Stimulated activated naive B cell treated with anti-CD40 and anti-IgM and Interleukin-4, amounts not matched to agents 10 μg/mL and 1 μg/mL and 100 μg/mL, for 72 hours (primary cell): Measurements from ENCODE around the gene MDFI.

Experiments used
- ATAC-seq, 2 donors: fragments of 150-1000 bp; cut with Tn5 transposase; replicated peaks; 2 replicates each; pipeline ENCODE4 v1.10.0; 2021; ENCODE audit warnings: moderate library complexity in 1 of 2
- DNase-seq: peaks from one replicate; pipeline ENCODE4 v3.0.0; 2021
- H3K27ac Mint-ChIP-seq: one replicate; pipeline ENCODE4 v1.8.0; 2022; ENCODE audit warnings: mild to moderate bottlenecking, mixed read lengths
- H3K27me3 Mint-ChIP-seq, 2 donors: one replicate each; pipeline ENCODE4 v1.8.0; 2022; ENCODE audit warnings: mixed read lengths in 2 of 2
- H3K36me3 Mint-ChIP-seq, 2 donors: one replicate each; pipeline ENCODE4 v1.8.0; 2022; ENCODE audit warnings: mixed read lengths in 2 of 2, mild to moderate bottlenecking in 1 of 2
- H3K4me1 Mint-ChIP-seq, 2 donors: one replicate each; pipeline ENCODE4 v1.8.0; 2022; ENCODE audit warnings: mixed read lengths in 2 of 2, mild to moderate bottlenecking in 1 of 2
- H3K4me3 Mint-ChIP-seq, 2 donors: one replicate each; pipeline ENCODE4 v1.8.0; 2022; ENCODE audit warnings: mild to moderate bottlenecking in 2 of 2, mixed read lengths in 2 of 2, moderate library complexity in 1 of 2
- H3K9me3 Mint-ChIP-seq, 2 donors: one replicate each; pipeline ENCODE4 v1.8.0; 2022; ENCODE audit warnings: mixed read lengths in 2 of 2, mild to moderate bottlenecking in 1 of 2

Gene MDFI

DNA sequence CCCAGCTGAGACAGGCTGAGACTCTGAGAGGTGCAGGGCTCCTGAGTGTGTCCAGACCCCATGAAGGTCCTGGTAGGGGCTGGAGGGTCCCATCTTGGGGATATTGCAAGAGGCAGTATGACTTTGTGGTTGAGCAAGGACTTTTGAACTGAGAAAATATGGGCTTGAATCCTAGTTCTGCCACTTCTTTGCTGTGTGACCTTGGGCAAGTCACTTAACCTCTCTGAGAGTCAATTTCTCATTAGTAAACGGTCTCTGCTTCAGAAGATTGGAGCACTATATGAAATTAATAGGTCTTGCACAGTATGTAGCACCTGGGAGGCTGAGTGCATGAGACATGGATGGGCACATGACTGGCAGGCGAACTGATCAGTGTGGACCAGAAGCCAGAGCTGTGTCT is 54.5 kb downstream of the MDFI start:
- Mint-ChIP-seq H3K4me1 (peaks cover 36 to 77% of the 10 kb centered on the region in 2 donors), H3K36me3 (peaks cover 51% of the 10 kb centered on the region in 2 donors), H3K27ac (peak overlapping the region; percentile 75), H3K27me3 (no peaks in the 10 kb centered on the region), H3K9me3 (no peaks in the 10 kb centered on the region), H3K4me3 (no peak overlapping the region)
- DNase-seq: no peak
- no peak for ATAC-seq

DNA sequence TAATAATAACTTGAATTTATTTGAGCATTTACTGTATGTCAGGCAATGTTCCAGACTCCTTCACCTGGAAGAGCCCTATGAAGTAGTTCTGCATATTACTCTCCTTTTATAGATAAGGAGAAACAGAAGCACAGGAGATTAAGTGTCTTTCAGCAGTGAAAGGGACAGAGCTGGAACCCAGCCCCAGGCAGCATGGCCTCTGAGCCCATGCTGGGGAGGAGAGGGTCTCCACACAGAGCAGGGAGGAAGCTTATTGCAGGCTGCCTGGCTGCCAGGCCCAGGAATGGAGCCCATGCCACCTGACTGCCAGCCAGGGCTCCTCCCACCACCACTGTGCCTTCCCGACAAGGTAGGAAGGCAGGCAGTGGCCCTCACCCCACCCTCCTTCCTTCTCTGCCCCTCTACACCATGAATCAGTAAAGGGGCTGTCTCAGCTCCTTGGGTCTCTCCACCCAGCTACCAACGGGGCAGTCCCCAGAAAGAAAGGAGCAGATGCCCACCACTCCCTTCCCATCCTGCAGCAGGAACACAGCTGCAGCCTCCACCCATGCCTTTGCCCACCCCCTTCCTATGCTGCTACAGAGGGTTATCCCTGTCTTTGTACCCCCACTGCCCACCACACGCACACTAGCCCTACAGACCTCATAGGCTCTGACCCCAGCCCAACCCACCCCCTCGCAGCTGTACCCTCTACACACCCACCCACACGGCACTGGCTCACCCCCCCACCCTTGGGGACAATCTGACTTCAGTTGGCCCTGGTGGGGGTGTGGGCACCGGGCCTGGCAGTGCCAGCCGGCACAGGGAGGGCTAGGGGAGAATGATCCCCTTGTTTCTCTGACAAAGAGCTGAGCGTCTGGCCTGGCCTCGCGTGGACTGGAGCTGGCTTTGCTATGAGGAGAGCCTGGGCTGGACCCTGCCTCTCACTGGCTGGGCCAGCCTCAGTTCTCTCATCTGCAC is 55.3 kb downstream of the MDFI start:
- Mint-ChIP-seq H3K4me3 (no peak overlapping the region), H3K27me3 (no peaks in the 10 kb centered on the region), H3K4me1 (peaks cover 39 to 84% of the 10 kb centered on the region in 2 donors), H3K9me3 (no peaks in the 10 kb centered on the region), H3K36me3 (peaks cover 49 to 50% of the 10 kb centered on the region in 2 donors), H3K27ac (peak overlapping the region; percentile 93)
- no peak for ATAC-seq
- DNase-seq: no peak

DNA sequence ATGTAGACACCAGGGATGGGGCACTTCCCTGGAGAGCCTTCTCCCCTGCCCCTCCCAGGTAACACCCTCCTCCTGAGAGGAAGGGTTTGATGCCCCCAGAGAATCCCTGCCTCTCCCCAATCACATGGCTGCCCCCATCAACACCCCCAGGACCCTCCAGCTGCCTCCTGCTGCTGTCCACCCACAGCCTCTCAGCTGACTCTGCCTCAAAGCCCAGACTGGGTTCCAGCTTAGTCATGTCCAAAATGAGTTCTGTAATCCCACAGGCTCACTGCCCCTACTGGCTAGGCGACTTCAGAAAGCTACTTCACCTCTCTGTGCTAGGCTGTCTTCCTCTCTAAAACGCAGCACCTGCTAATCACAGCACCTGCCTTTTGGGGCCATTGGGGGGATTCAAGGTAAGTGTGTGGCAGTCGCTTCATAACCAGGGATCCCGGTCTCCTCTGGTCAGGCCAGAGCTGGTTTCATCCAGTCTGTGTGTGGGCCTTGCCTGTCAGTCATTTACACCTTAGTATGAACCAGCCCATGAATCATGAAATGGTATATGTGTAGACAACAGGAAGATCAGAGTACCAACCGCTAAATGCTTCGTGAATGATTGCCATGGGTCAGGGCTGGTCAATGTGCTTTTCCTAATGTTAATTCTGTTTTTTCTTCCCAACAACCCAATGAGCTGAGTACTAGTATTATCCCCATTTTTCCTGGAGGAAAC is 56.7 kb downstream of the MDFI start:
- peaks cover 46 to 50% of the 10 kb centered on the region in 2 donors for H3K36me3 Mint-ChIP-seq

DNA sequence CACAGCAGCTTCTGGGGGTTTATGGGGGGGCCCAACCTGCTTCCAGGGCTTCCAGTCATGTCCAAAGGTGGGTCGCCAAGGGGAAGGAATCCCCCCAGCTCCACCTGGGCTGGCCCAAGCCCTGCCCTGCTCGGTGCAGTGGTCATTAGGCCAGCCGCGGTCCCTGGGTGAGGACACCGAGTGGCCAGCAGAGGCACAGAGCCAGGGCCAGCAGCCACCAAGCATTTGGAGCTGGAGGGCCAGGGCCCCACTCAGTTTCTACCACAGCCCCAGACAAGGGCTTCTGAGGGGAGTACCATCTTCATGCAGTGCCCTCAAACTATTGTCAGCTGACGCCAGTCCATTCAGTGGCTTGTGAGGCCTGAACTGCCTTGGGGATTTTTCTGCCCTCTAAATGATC is 57.6 kb downstream of the MDFI start:
- no peak for ATAC-seq
- Mint-ChIP-seq H3K4me3 (no peak overlapping the region), H3K27me3 (no peaks in the 10 kb centered on the region), H3K36me3 (peaks cover 38 to 46% of the 10 kb centered on the region in 2 donors), H3K4me1 (peaks cover 40 to 86% of the 10 kb centered on the region in 2 donors), H3K27ac (peak overlapping the region; percentile 93), H3K9me3 (no peaks in the 10 kb centered on the region)
- no peak for DNase-seq

More for the DNA sequence above, 56.7 kb downstream of the MDFI start:
- H3K4me1 Mint-ChIP-seq: peaks cover 43 to 86% of the 10 kb centered on the region in 2 donors
- H3K27me3 Mint-ChIP-seq: no peaks in the 10 kb centered on the region
- no peak for DNase-seq
- H3K4me3 Mint-ChIP-seq: peak overlapping the region in 1 of 2 donors; percentile 36
- peak; percentile 19 to 25 for ATAC-seq
- H3K9me3 Mint-ChIP-seq: no peaks in the 10 kb centered on the region
- peak overlapping the region; percentile 93 for H3K27ac Mint-ChIP-seq

DNA sequence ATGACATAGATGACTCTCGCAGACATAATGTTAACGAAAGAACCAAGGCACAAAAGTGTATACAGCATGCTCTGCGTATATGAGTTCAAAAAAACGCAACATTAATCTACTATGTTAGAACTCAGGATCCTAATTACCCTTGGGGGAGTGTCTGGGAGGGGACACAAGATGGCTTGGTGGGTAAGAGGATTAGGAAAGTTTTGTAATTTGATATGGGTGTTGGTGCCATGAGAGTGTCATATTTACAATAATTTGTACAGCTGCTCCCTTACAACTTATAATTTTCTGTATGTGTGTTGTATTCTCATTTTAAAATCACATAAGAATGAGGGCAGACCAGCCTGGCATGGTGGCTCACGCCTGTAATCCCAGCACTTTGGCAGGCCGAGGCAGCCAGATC is 58.5 kb downstream of the MDFI start:
- H3K36me3 Mint-ChIP-seq: peaks cover 37 to 46% of the 10 kb centered on the region in 2 donors
- DNase-seq: no peak

DNA sequence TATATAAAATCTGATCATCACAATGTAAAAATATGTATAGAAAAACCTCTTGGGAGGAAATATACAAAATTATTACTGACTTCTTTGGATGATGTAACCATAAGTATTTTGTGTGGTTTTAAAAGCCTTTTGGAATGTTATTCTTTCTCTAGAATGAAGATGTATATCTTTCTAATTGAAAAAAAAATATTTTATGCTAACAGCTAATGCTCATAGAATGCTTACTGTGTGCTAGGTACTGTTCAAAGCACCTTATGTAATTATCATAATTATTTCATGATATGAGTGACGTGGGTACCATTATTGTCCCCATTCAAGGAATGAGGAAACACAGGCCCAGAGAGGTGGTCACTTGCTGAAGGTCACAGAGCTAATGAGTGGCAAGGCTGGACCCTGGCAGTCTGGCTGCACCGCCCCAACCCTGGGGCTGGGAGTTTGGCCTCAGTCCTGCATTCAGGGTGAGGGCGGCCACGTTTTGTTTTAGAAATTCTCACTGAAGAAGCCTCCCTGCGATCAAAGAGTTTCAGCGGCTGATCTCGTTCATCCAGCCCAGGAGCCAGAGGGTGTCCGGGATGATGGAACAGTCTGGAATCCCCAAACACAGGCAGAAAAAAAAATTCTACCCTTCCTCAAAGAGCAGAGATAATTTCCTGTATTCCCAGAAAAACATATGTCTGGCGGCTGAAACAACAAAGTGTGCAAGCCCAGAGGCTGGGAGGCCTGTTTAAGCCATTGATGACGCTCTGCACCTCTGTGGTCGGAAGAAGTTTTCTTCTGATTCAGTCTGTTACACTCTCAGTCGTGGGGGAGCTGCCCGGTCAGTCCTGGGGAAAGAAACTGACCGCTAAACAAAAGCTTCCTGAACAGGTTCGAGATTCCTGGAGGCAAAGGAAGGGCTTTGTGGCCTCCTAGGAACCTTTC is 59.9 kb downstream of the MDFI start:
- Mint-ChIP-seq H3K9me3 (no peaks in the 10 kb centered on the region), H3K4me3 (peak overlapping the region in 1 of 2 donors; percentile 5), H3K27ac (peak overlapping the region; percentile 91), H3K27me3 (no peaks in the 10 kb centered on the region), H3K36me3 (peaks cover 37 to 42% of the 10 kb centered on the region in 2 donors), H3K4me1 (peaks cover 48 to 94% of the 10 kb centered on the region in 2 donors)
- DNase-seq (no peak), ATAC-seq (no peak)

More for the DNA sequence above, 58.5 kb downstream of the MDFI start:
- peaks cover 42 to 89% of the 10 kb centered on the region in 2 donors for H3K4me1 Mint-ChIP-seq
- H3K4me3 Mint-ChIP-seq: no peak overlapping the region
- no peak for ATAC-seq
- H3K27ac Mint-ChIP-seq: peak overlapping the region; percentile 25
- no peaks in the 10 kb centered on the region for H3K27me3 Mint-ChIP-seq
- H3K9me3 Mint-ChIP-seq: no peaks in the 10 kb centered on the region

DNA sequence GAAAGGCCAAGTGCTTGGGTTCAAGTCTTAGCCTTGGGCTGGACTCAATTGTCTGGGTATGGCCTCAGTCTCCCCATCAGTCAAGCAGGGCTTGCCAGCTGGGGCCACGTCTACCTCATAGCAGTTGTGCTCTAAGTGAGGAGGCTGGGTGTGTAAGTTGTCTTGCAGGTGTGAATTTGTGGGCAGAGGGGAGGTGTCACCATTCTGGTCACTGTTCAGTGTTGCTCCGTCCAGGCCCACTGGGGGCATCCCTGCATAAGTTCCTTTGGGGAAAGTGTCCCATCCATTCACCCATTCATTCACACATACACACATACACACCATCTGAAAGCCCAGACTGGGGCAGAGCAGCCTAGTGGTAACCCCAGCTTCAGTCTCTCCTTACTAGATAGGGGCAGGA is 60.8 kb downstream of the MDFI start:
- H3K4me3 Mint-ChIP-seq: no peak overlapping the region
- peaks cover 49 to 94% of the 10 kb centered on the region in 2 donors for H3K4me1 Mint-ChIP-seq
- ATAC-seq: no peak
- no peaks in the 10 kb centered on the region for H3K27me3 Mint-ChIP-seq
- peaks cover 43 to 51% of the 10 kb centered on the region in 2 donors for H3K36me3 Mint-ChIP-seq
- H3K9me3 Mint-ChIP-seq: no peaks in the 10 kb centered on the region
- DNase-seq: no peak
- H3K27ac Mint-ChIP-seq: peak overlapping the region; percentile 82

DNA sequence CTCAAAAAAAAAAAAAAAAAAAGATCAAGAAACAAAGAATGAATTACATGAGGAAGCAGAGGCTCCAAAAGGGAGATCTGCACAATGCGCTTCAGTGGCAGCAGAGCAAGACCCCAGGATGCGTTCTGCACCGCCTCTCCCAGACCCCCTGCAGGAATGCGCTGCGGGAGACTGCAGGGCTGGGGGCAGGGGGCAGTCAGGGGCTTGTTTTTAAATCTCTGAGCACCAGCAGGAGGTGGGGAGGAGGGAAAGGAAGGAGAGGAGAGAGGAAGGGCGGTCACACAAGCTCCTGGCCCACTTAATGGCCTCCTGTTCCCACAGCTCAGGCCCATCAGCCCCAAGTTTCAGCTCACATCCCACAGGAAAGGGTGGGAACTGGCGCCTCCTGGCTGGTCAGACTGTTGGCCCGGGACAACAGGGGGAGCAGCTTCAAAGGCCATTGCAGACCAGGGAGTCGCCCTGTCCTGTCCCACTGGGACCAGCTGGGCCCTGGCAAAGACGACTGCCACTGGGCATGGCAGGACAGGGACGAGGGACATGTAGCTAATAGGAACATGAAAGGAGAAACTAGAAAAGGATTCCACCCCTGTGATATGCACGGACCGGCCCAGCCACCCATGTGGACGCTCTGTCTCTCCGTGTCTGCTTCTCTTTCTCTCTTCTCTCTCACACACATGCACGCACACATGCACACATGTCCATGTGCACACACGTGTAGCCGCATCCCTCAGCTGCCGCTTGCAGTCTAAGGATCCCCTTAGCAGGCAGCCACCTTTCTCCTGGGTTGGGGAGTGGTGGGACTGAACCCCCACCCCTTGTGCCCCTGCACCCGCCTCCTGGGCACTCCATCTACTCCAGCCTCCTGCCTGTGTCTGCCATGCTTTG is 62.4 kb downstream of the MDFI start:
- ATAC-seq: no peak
- peaks cover 57 to 94% of the 10 kb centered on the region in 2 donors for H3K4me1 Mint-ChIP-seq
- no peak for DNase-seq
- peaks cover 44 to 60% of the 10 kb centered on the region in 2 donors for H3K36me3 Mint-ChIP-seq
- peak overlapping the region; percentile 45 to 66 for H3K4me3 Mint-ChIP-seq
- peak overlapping the region; percentile 92 for H3K27ac Mint-ChIP-seq
- H3K27me3 Mint-ChIP-seq: no peaks in the 10 kb centered on the region
- H3K9me3 Mint-ChIP-seq: no peaks in the 10 kb centered on the region

DNA sequence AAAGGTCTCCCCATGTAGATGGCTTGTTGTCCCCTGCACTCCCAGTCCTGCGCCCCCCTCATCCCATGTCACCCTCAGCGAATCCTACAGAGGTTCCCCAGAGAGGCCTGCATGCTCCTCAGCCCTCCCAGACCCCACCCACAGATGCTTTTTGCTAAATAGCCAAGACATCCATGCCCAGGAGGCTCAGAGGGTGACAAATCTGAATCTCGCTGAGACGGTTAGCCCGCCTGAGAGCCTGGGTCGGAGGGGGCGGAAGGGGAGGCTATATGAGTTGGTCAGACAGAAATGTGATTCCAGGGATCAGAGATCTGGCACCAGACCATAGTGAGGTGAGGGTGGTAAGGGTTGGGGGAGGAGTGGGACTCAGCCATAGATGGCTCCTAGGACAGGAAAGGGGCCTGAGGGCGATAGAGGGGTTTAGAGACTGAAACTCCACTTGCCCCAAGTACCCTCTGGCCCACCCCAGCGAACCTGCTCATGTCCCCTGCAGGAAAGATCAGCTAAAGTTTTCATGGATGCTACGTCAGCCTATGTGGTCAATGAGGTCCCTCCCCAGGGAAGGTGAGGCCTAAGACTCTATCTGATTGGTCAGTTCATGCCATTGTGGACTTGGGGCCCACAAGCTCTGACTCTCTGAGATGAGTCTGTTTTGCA is 63.9 kb downstream of the MDFI start:
- Mint-ChIP-seq H3K4me3 (peak overlapping the region in 1 of 2 donors; percentile 14), H3K9me3 (no peaks in the 10 kb centered on the region), H3K27me3 (no peaks in the 10 kb centered on the region), H3K27ac (peak overlapping the region; percentile 86), H3K36me3 (peaks cover 42 to 64% of the 10 kb centered on the region in 2 donors), H3K4me1 (peaks cover 70 to 97% of the 10 kb centered on the region in 2 donors)
- no peak for ATAC-seq
- DNase-seq: no peak

DNA sequence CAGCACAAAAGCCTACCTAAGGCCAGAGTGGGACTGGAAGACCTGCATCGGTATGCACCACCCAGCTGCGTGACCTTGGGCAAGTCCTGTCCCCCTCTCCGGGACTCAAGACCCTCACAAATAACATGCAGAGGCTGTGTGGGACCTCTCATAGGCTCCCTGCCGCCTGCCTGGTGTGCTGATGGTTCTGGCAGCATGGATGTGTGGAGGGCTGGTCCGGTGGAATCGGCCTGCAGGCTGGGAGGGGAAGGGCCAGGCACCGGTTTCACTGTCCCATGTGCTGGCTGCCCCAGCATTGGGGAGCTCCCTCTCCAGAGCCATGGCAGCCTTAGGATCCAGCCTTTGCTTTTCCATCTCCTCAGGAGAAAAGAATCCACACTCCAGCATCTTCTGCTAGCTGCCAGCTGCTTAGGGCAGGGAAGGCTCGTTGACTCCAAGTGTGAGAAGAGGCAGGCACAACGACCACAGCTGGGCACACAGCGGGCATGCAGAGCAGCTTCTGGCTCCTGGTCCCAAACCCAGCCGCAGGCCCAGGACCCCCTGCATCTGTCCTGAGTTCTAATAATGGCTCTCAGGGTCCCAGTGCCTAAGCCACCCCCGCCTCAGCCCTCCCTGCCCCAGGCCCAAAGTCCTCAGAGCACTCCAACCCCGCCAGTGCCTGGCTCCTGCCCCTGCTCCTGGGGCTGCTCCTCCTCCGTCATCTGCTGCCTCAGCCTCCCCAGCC is 64.7 kb downstream of the MDFI start:
- DNase-seq (no peak), ATAC-seq (no peak)
- Mint-ChIP-seq H3K9me3 (no peaks in the 10 kb centered on the region), H3K36me3 (peaks cover 43 to 68% of the 10 kb centered on the region in 2 donors), H3K4me1 (peaks cover 77 to 100% of the 10 kb centered on the region in 2 donors), H3K27ac (peak overlapping the region; percentile 99), H3K27me3 (no peaks in the 10 kb centered on the region), H3K4me3 (peak overlapping the region; percentile 39 to 86)
